GM12865 (cell line): ENCODE data around the gene IL7R.
"Not testable (repeated sequence)": the region's sequence is repeated elsewhere in the genome, so short reads cannot be mapped to it uniquely, and the experiment has no call there.

Experiments
- DNase-seq: peaks from one replicate; pipeline ENCODE4 v3.0.0; 2010; ENCODE audit warnings: low read depth
- H3K4me3 ChIP-seq: 2 replicates; pipeline ENCODE4 v1.5.1; 2011; ENCODE audit warnings: mild to moderate bottlenecking, low read depth, low read length, control low read depth
- CTCF ChIP-seq: IDR thresholded peaks from 2 replicates; pipeline ENCODE4 v1.5.1; 2011; ENCODE audit warnings: low read length, control low read depth, low read depth, inconsistent platforms; ENCODE audit not compliant: insufficient read depth; ENCODE audit errors: missing control alignments

The IL7R gene

GRCh38 chr5:35838370-35839042 is 18.2 kb upstream of the IL7R start:
- no peak for DNase-seq
- no peak overlapping the region for H3K4me3 ChIP-seq
- TF ChIP-seq CTCF = no peak

GRCh38 chr5:35842856-35843255 is 13.8 kb upstream of the IL7R start:
- no peak for DNase-seq
- no peak overlapping the region for H3K4me3 ChIP-seq
- TF ChIP-seq CTCF = no peak

DNA sequence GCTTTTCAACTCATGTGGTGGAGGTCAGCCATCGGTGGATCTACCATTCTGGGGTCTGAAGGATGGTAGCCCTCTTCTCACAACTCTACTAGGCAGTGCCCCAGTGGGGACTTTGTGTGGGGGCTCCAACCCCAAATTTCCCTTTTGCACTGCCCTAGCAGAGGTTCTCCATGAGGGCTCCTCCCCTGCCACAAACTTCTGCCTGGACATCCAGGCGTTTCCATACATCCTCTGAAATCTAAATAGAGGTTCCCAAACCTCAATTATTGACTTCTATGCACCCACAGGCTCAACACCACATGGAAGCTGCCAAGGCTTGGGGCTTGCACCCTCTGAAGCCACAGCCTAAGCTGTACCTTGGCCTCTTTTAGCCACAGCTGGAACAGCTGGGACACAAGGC is 11.2 kb upstream of the IL7R start:
- not testable (repeated sequence) for H3K4me3 ChIP-seq, DNase-seq

GRCh38 chr5:35847491-35847890 is 9.2 kb upstream of the IL7R start:
- no peak for TF ChIP-seq CTCF
- H3K4me3 ChIP-seq = no peak overlapping the region
- no peak for DNase-seq

DNA sequence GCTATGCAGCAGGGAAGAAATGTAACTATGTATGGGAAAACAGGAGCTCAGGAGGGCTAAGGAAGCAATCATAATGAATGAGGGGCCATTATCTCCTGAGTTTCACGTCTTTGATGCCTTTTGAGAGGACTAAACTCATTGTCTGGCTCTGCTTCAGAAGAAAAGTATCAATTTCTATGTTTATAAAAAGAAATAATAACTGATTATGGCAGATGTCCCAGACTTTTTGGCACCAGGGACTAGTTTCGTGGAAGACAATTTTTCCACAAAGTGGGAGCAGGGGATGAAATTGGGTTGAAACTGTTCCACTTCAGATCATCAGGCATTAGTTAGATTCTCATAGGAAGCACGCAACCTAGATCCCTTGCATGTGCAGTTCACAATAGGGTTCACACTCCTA is 8.7 kb upstream of the IL7R start:
- no peak for DNase-seq
- TF ChIP-seq CTCF = no peak

GRCh38 chr5:35849860-35850259 is 6.8 kb upstream of the IL7R start:
- DNase-seq = no peak
- TF ChIP-seq CTCF = no peak
- no peak overlapping the region for H3K4me3 ChIP-seq

More for the DNA sequence above, 8.7 kb upstream of the IL7R start:
- no peak overlapping the region for H3K4me3 ChIP-seq

GRCh38 chr5:35850967-35851680 is 5.6 kb upstream of the IL7R start:
- DNase-seq = no peak
- no peak for TF ChIP-seq CTCF
- H3K4me3 ChIP-seq = no peak overlapping the region
